NCI-H128 (cell line): ENCODE data around the gene GPR146.
"Not testable (repeated sequence)": the region's sequence is repeated elsewhere in the genome, so short reads cannot be mapped to it uniquely, and the experiment has no call there.

Source experiments
- DNase-seq: peaks from one replicate; lab custom pipeline; 2025; ENCODE audit not compliant: unreplicated experiment; lab: John Stamatoyannopoulos, UW

The GPR146 gene

GRCh38 chr7:1074018-1074417 lies 29.7 kb downstream of the GPR146 start:
- DNase-seq, result not testable (repeated sequence)

- DNase-seq, result no peak
Observed at GRCh38 chr7:1074593-1075431, 30.5 kb downstream of the GPR146 start.

- DNase-seq, result no peak
Observed at GRCh38 chr7:1076184-1077072, 32.1 kb downstream of the GPR146 start.

- DNase-seq, result no peak
Observed at GRCh38 chr7:1078519-1078918, 34.2 kb downstream of the GPR146 start.

- DNase-seq, result no peak
Observed at GRCh38 chr7:1078985-1079384, 34.6 kb downstream of the GPR146 start.

- DNase-seq, result no peak
Observed at GRCh38 chr7:1079546-1079945, 35.2 kb downstream of the GPR146 start.

- DNase-seq, result no peak
Observed at GRCh38 chr7:1080252-1080920, 36.0 kb downstream of the GPR146 start.

- no peak for DNase-seq
Observed at GRCh38 chr7:1080921-1081255, 36.5 kb downstream of the GPR146 start.

GRCh38 chr7:1081336-1081735 lies 37.0 kb downstream of the GPR146 start:
- no peak for DNase-seq

GRCh38 chr7:1081931-1082401 lies 37.6 kb downstream of the GPR146 start:
- no peak for DNase-seq

- DNase-seq, result no peak
Observed at GRCh38 chr7:1083729-1084657, 39.6 kb downstream of the GPR146 start.

GRCh38 chr7:1085266-1085665 lies 40.9 kb downstream of the GPR146 start:
- no peak for DNase-seq

- DNase-seq, result no peak
Observed at GRCh38 chr7:1085910-1086421, 41.6 kb downstream of the GPR146 start.

- DNase-seq, result no peak
Observed at GRCh38 chr7:1086588-1087464, 42.5 kb downstream of the GPR146 start.

- no peak for DNase-seq
Observed at GRCh38 chr7:1087465-1087814, 43.1 kb downstream of the GPR146 start.

- DNase-seq, result no peak
Observed at GRCh38 chr7:1087952-1088920, 43.9 kb downstream of the GPR146 start, which contains the start of gene GPER1. GPER1 (plus strand) TSS chr7:1088113; CDS start chr7:1091729, 3,616 bp downstream.

GRCh38 chr7:1090236-1090635 lies 45.9 kb downstream of the GPR146 start:
- DNase-seq, result no peak
